Kidney epithelial cell (primary cell): ENCODE measurements around the gene RELT. TPM values are rescaled to one million over a fixed set of nuclear protein-coding genes. Genes with fewer than 3 reads are reported as not detected.

Experiments used
- DNase-seq: peaks from one replicate; pipeline ENCODE4 v3.0.0-alpha.2; 2010; ENCODE audit warnings: low read depth
- H3K27me3 ChIP-seq: 2 replicates; pipeline ENCODE4 v1.6.0; 2011; ENCODE audit warnings: low read length; ENCODE audit not compliant: control insufficient read depth, insufficient read depth
- H3K36me3 ChIP-seq: 2 replicates; pipeline ENCODE4 v1.5.1; 2011; ENCODE audit warnings: low read length; ENCODE audit not compliant: control insufficient read depth, insufficient read depth
- H3K4me3 ChIP-seq: 2 replicates; pipeline ENCODE4 v1.5.1; 2011; ENCODE audit warnings: low read depth, mild to moderate bottlenecking, control low read depth, low read length
- total RNA-seq: library from RNA; depleted of rRNA; stranded (reverse); fragments of >200 nt; gene quantifications from 2 replicates; pipeline ENCODE4 v1.2.3, GENCODE V29; 2015
- TF ChIP-seq, protein P1 (sequence below): IDR thresholded peaks from 2 replicates; pipeline ENCODE4 v1.5.1; 2011; ENCODE audit warnings: mild to moderate bottlenecking, moderate library complexity, low read length, control low read depth, inconsistent platforms; ENCODE audit not compliant: insufficient read depth, poor library complexity, severe bottlenecking

The RELT gene
- total RNA-seq, 1 donor from 2014 or later, result 8.0 TPM

DNA sequence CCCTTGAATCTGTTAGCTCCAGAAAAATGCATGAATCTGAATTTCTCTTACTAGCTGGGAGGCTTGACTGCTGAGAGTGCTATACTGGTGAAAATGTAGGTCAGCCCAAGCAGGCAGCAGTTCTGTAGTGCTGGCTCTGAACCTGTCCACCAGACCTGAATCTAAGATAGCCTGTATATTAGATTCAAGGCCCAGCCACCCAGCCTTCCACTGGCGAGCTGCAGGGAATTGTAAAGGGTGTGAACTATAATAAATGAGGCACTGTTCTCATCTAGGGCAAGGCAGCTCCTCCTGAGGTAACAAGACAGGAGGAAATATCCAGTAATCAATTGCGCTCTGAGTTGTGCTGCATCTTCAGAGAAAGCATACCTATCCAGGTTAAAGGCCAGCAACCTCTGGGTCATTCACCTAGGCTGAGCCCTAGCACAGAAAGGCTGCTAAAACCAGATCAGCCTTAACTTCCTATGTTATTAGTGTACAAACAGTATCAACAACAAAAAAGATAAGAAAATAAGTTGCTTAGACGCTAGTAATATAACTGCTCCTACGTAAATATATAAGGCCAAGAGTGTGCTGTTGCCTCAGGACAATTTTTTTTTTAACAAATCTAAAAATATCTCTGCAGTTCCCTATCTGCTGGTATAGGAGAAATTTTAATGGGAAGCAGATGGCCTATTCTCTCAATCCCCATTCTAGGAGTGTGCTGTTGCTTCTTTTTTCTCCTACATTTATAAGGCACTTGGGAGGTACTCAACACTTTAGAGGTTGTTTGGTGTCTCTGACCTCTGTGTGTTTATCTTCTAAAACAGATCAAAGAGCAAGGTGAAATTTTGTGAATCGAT is 63.0 kb downstream of the RELT start:
- Histone ChIP-seq H3K36me3 (no peaks in the 10 kb centered on the region), H3K4me3 (no peak overlapping the region), H3K27me3 (no peaks in the 10 kb centered on the region)
- TF ChIP-seq, protein P1, sequence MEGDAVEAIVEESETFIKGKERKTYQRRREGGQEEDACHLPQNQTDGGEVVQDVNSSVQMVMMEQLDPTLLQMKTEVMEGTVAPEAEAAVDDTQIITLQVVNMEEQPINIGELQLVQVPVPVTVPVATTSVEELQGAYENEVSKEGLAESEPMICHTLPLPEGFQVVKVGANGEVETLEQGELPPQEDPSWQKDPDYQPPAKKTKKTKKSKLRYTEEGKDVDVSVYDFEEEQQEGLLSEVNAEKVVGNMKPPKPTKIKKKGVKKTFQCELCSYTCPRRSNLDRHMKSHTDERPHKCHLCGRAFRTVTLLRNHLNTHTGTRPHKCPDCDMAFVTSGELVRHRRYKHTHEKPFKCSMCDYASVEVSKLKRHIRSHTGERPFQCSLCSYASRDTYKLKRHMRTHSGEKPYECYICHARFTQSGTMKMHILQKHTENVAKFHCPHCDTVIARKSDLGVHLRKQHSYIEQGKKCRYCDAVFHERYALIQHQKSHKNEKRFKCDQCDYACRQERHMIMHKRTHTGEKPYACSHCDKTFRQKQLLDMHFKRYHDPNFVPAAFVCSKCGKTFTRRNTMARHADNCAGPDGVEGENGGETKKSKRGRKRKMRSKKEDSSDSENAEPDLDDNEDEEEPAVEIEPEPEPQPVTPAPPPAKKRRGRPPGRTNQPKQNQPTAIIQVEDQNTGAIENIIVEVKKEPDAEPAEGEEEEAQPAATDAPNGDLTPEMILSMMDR, result no peak
- no peak for DNase-seq

DNA sequence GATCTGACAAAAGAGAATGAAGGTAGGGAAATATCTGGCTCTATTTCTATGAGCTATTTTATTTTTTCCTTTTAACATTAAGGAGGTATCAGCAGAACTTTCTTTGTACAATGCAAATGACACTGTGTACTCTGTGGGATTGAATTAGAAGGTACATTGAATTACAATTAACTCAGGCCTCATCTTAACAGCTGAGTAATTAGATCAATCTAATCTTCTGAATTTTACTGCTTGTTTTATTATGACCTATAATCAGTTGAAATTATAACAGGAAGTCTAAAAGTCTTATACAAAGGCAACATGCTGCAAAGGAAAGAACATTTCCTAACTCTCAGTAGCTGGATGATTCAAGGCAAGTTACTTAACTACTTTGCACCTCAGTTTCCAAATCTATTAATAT is 69.8 kb downstream of the RELT start:
- H3K36me3 ChIP-seq, result no peaks in the 10 kb centered on the region

DNA sequence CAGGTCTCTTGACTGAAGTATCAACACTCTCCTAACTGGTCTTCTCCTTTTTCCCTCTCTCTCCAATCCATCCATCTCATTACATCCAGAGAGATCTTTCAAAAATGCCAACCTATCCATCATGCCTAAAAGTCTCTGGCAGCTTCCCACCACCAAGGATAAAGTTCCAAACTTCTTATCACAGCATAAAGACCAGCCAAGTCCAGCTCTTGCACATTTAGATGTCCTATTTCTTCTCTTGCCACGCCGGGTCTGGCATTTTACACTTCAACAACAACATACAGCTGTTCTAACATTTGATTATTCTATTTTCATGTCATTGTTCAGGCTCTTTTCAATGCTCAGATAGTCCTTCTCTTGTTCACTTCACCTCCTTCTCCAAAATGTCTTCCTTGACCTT is 70.6 kb downstream of the RELT start:
- TF ChIP-seq, protein P1, result no peak
- no peaks in the 10 kb centered on the region for H3K36me3 ChIP-seq
- DNase-seq, result no peak

More for the DNA sequence above, 69.8 kb downstream of the RELT start:
- Histone ChIP-seq H3K4me3 (no peak overlapping the region), H3K27me3 (no peaks in the 10 kb centered on the region)
- TF ChIP-seq, protein P1, result no peak
- no peak for DNase-seq

More for the DNA sequence above, 70.6 kb downstream of the RELT start:
- H3K27me3 ChIP-seq, result no peaks in the 10 kb centered on the region
- no peak overlapping the region for H3K4me3 ChIP-seq

Other genes starting within 250 kb of the RELT start
- gene FCHSD2, start 234.1 kb upstream of the RELT start, total RNA-seq, result 13.2 and 13.6 TPM in 2 replicates
- 4.2 and 4.5 TPM in 2 replicates for gene P2RY2, start 158.1 kb upstream of the RELT start, total RNA-seq
- 4.5 and 6.1 TPM in 2 replicates for gene P2RY6, start 104.1 kb upstream of the RELT start, total RNA-seq
- 25.5 and 31.1 TPM in 2 replicates for gene ARHGEF17, start 68.1 kb upstream of the RELT start, total RNA-seq
- 14.2 and 17.3 TPM in 2 replicates for gene FAM168A, start 221.7 kb downstream of the RELT start, total RNA-seq